Measurements from ENCODE around the gene JPH2.
"Not testable (repeated sequence)": the region's sequence is repeated elsewhere in the genome, so short reads cannot be mapped to it uniquely, and the experiment has no call there.

JPH2 gene

GRCh38 chr20:44211177-44212039, 24.4 kb upstream of the JPH2 start:
- DNase-seq (ENCODE audit: low read depth) = no peak

- peak; percentile 90 for DNase-seq (ENCODE audit: low read depth)
Observed at GRCh38 chr20:44210406-44211176, 23.6 kb upstream of the JPH2 start, which contains the start of gene OSER1. TSS of gene OSER1 (minus strand) at chr20:44210771. CDS start at chr20:44206957, 3,814 bp downstream.

GRCh38 chr20:44209686-44210405, 22.9 kb upstream of the JPH2 start:
- DNase-seq (ENCODE audit: low read depth) = no peak

GRCh38 chr20:44208770-44209169, 21.8 kb upstream of the JPH2 start:
- DNase-seq (ENCODE audit: low read depth) = no peak

- no peak for DNase-seq (ENCODE audit: low read depth)
Observed at GRCh38 chr20:44208165-44208564, 21.2 kb upstream of the JPH2 start.

GRCh38 chr20:44207126-44207723, 20.2 kb upstream of the JPH2 start:
- DNase-seq (ENCODE audit: low read depth) = no peak

- no peak for DNase-seq (ENCODE audit: low read depth)
Observed at GRCh38 chr20:44206132-44206531, 19.1 kb upstream of the JPH2 start.

GRCh38 chr20:44204832-44205215, 17.8 kb upstream of the JPH2 start:
- DNase-seq (ENCODE audit: low read depth) = no peak

- DNase-seq (ENCODE audit: low read depth) = no peak
Observed at GRCh38 chr20:44204156-44204831, 17.3 kb upstream of the JPH2 start.

GRCh38 chr20:44203161-44203560, 16.2 kb upstream of the JPH2 start:
- no peak for DNase-seq (ENCODE audit: low read depth)

- no peak for DNase-seq (ENCODE audit: low read depth)
Observed at GRCh38 chr20:44200983-44201382, 14.0 kb upstream of the JPH2 start.

- no peak for DNase-seq (ENCODE audit: low read depth)
Observed at GRCh38 chr20:44200371-44200770, 13.4 kb upstream of the JPH2 start.

GRCh38 chr20:44199877-44200276, 12.9 kb upstream of the JPH2 start:
- no peak for DNase-seq (ENCODE audit: low read depth)

GRCh38 chr20:44198872-44199271, 11.9 kb upstream of the JPH2 start:
- DNase-seq (ENCODE audit: low read depth) = no peak

- no peak for DNase-seq (ENCODE audit: low read depth)
Observed at GRCh38 chr20:44196271-44196670, 9.3 kb upstream of the JPH2 start.

GRCh38 chr20:44195605-44196004, 8.6 kb upstream of the JPH2 start:
- no peak for DNase-seq (ENCODE audit: low read depth)

GRCh38 chr20:44193801-44194200, 6.8 kb upstream of the JPH2 start:
- DNase-seq (ENCODE audit: low read depth) = no peak

- DNase-seq (ENCODE audit: low read depth) = not testable (repeated sequence)
Observed at GRCh38 chr20:44191640-44192039, 4.7 kb upstream of the JPH2 start.

- DNase-seq (ENCODE audit: low read depth) = not testable (repeated sequence)
Observed at GRCh38 chr20:44190197-44190852, 3.3 kb upstream of the JPH2 start.

GRCh38 chr20:44188752-44189151, 1.8 kb upstream of the JPH2 start:
- no peak for DNase-seq (ENCODE audit: low read depth)
